ENCODE results near the gene STAG3. TPM values are rescaled to one million over a fixed set of nuclear protein-coding genes. Genes with fewer than 3 reads are reported as not detected.
"Not testable (repeated sequence)": the region's sequence is repeated elsewhere in the genome, so short reads cannot be mapped to it uniquely, and the experiment has no call there.

The STAG3 gene
- polyA plus RNA-seq, 3 donors: 0.39 TPM; not detected in 1

- DNase-seq: no peak
- Histone ChIP-seq H3K27me3 (ENCODE audit: control insufficient read depth in 2 of 2, insufficient read depth in 2 of 2, low read length in 2 of 2) (no peaks in the 10 kb centered on the region), H3K4me2 (replicated peaks; ENCODE audit: extremely low read depth, low read length, poor library complexity, severe bottlenecking) (no peak overlapping the region), H3K9ac (ENCODE audit: insufficient read depth, low read length, poor library complexity, severe bottlenecking) (no peak overlapping the region), H2AFZ (ENCODE audit: insufficient read depth, low read depth, low read length, poor library complexity, severe bottlenecking) (no peak overlapping the region), H3K9me3 (replicated peaks in 1 of 2; ENCODE audit: control insufficient read depth in 1 of 2, insufficient read depth in 1 of 2, low read length in 2 of 2) (no peaks in the 10 kb centered on the region), H4K20me1 (ENCODE audit: insufficient read depth, low read length) (no peaks in the 10 kb centered on the region), H3K36me3 (replicated peaks in 1 of 2; ENCODE audit: control insufficient read depth in 1 of 2, insufficient read depth in 2 of 2, low read length in 2 of 2) (no peaks in the 10 kb centered on the region), H3K27ac (ENCODE audit: low read depth in 1 of 2, low read length in 2 of 2) (no peak overlapping the region), H3K4me3 (replicated peaks in 1 of 3; ENCODE audit: low read depth in 2 of 3, low read length in 3 of 3) (no peak overlapping the region), H3K79me2 (ENCODE audit: insufficient read depth, low read length) (no peaks in the 10 kb centered on the region), H3K4me1 (ENCODE audit: control insufficient read depth in 1 of 2, insufficient read depth in 2 of 2, low read length in 2 of 2) (no peaks in the 10 kb centered on the region)
- no peak for TF ChIP-seq CTCF (IDR thresholded peaks at IDR 0.05)
- peaks cover 3 to 4% of the 10 kb centered on the region in 2 donors for H3K36me3 Mint-ChIP-seq
- H3K4me3 Mint-ChIP-seq: no peak overlapping the region
- peak overlapping the region in 2 of 7 donors; percentile 26 to 80 for H3K27ac Mint-ChIP-seq
- peaks cover 6% of the 10 kb centered on the region for H3K4me1 Mint-ChIP-seq
- intact Hi-C loops (cut with micrococcal nuclease): loop anchor here in 1 of 2 donors (5.0 kb wide), 1 partner anchor 87 kb away; no protein-coding TSS in a partner anchor
- WGBS (ENCODE audit: insufficient coverage): 93% methylated on average over 5 of the region's 10 CpGs
- H3K27me3 Mint-ChIP-seq (ENCODE audit: low read depth in 3 of 3): peaks cover 0 to 2% (median 1%) of the 10 kb centered on the region in 3 donors
- no peaks in the 10 kb centered on the region for H3K9me3 Mint-ChIP-seq
Measured at GRCh38 chr7:100219271-100219737, 41.6 kb downstream of the STAG3 start.

GRCh38 chr7:100219801-100220585 lies 42.3 kb downstream of the STAG3 start, which contains the start of gene PVRIG:
TSS of gene PVRIG (plus strand) at chr7:100219949. CDS start at chr7:100219971, 22 bp downstream.
- not testable (repeated sequence) for H3K4me2 ChIP-seq (replicated peaks; ENCODE audit: extremely low read depth, low read length, poor library complexity, severe bottlenecking); H3K4me1 ChIP-seq (ENCODE audit: control insufficient read depth in 1 of 2, insufficient read depth in 2 of 2, low read length in 2 of 2); DNase-seq; H3K9ac ChIP-seq (ENCODE audit: insufficient read depth, low read length, poor library complexity, severe bottlenecking); H3K79me2 ChIP-seq (ENCODE audit: insufficient read depth, low read length); H3K9me3 Mint-ChIP-seq; H3K27me3 Mint-ChIP-seq (ENCODE audit: low read depth in 3 of 3); H3K9me3 ChIP-seq (replicated peaks in 1 of 2; ENCODE audit: control insufficient read depth in 1 of 2, insufficient read depth in 1 of 2, low read length in 2 of 2); H2AFZ ChIP-seq (ENCODE audit: insufficient read depth, low read depth, low read length, poor library complexity, severe bottlenecking); H3K27ac ChIP-seq (ENCODE audit: low read depth in 1 of 2, low read length in 2 of 2); H4K20me1 ChIP-seq (ENCODE audit: insufficient read depth, low read length); H3K36me3 Mint-ChIP-seq; H3K27me3 ChIP-seq (ENCODE audit: control insufficient read depth in 2 of 2, insufficient read depth in 2 of 2, low read length in 2 of 2); H3K4me1 Mint-ChIP-seq; H3K4me3 ChIP-seq (replicated peaks in 1 of 3; ENCODE audit: low read depth in 2 of 3, low read length in 3 of 3); H3K36me3 ChIP-seq (replicated peaks in 1 of 2; ENCODE audit: control insufficient read depth in 1 of 2, insufficient read depth in 2 of 2, low read length in 2 of 2)
- WGBS (ENCODE audit: insufficient coverage): 81% methylated on average over 20 of the region's 27 CpGs
- H3K27ac Mint-ChIP-seq: peak within 1 kb of the TSS in 2 of 7 donors; percentile 26 to 80
- intact Hi-C loops (cut with micrococcal nuclease): loop anchor here in 1 of 2 donors (5.0 kb wide), 1 partner anchor 88 kb away; no protein-coding TSS in a partner anchor
- peak within 1 kb of the TSS in 1 of 2 donors; percentile 61 for H3K4me3 Mint-ChIP-seq
